IPS DF 19.7 (cell line): ENCODE data around the gene ISCA2.
"Not testable (repeated sequence)": the region's sequence is repeated elsewhere in the genome, so short reads cannot be mapped to it uniquely, and the experiment has no call there.

Source experiments
- DNase-seq: peaks from one replicate; pipeline ENCODE4 v3.0.0-alpha.2; 2013; ENCODE audit warnings: low read depth, low spot score

ISCA2 gene

GRCh38 chr14:74528886-74529285, 35.3 kb downstream of the ISCA2 start:
- DNase-seq, result no peak

GRCh38 chr14:74531006-74531405, 37.4 kb downstream of the ISCA2 start:
- no peak for DNase-seq

- DNase-seq, result peak; percentile 63
Measured at GRCh38 chr14:74531467-74531866, 37.9 kb downstream of the ISCA2 start.

- no peak for DNase-seq
Measured at GRCh38 chr14:74532246-74532645, 38.7 kb downstream of the ISCA2 start.

- DNase-seq, result no peak
Measured at GRCh38 chr14:74533576-74533975, 40.0 kb downstream of the ISCA2 start.

- no peak for DNase-seq
Measured at GRCh38 chr14:74535756-74536325, 42.3 kb downstream of the ISCA2 start.

- not testable (repeated sequence) for DNase-seq
Measured at GRCh38 chr14:74536336-74536735, 42.8 kb downstream of the ISCA2 start.

- no peak for DNase-seq
Measured at GRCh38 chr14:74538411-74539391, 45.1 kb downstream of the ISCA2 start.

GRCh38 chr14:74539503-74539902, 45.9 kb downstream of the ISCA2 start:
- DNase-seq, result no peak

GRCh38 chr14:74541225-74541624, 47.7 kb downstream of the ISCA2 start:
- DNase-seq, result no peak

GRCh38 chr14:74542056-74542685, 48.6 kb downstream of the ISCA2 start:
- DNase-seq, result no peak

GRCh38 chr14:74543771-74544438, 50.3 kb downstream of the ISCA2 start:
- no peak for DNase-seq

GRCh38 chr14:74545386-74545785, 51.8 kb downstream of the ISCA2 start:
- no peak for DNase-seq

GRCh38 chr14:74546416-74546815, 52.9 kb downstream of the ISCA2 start:
- DNase-seq, result no peak
